Ovary (tissue), 10 donors: ENCODE data around the gene WDR90. TPM values are rescaled to one million over a fixed set of nuclear protein-coding genes. Genes with fewer than 3 reads are reported as not detected.

Experiments used
- DNase-seq, 5 donors: peaks; one replicate each; pipeline ENCODE4 v3.0.0-alpha.2; 2019 to 2020
- H3K27ac ChIP-seq, 2 donors: fragments of 200-600 bp; one replicate each; pipeline versions ENCODE4 v1.5.1 to v1.8.0; 2019 to 2022
- H3K27me3 ChIP-seq: fragments of 200-600 bp; one replicate; pipeline ENCODE4 v1.8.0; 2022
- H3K36me3 ChIP-seq: fragments of 200-600 bp; sonication (generic); one replicate; pipeline ENCODE4 v1.5.1; 2019
- H3K4me1 ChIP-seq: one replicate; pipeline ENCODE4 v1.8.1; 2013; ENCODE audit warnings: mild to moderate bottlenecking, moderate library complexity; ENCODE audit not compliant: insufficient read depth
- H3K4me3 ChIP-seq: fragments of 200-600 bp; sonication (generic); one replicate; pipeline ENCODE4 v1.5.1; 2017
- H3K9me3 ChIP-seq, 2 donors: fragments of 200-600 bp in 1 of 2; sonication (generic) in 1 of 2; one replicate each; pipeline versions ENCODE4 v1.5.1 to v1.8.1; 2013 to 2019; ENCODE audit warnings: mild to moderate bottlenecking in 1 of 2, moderate library complexity in 1 of 2
- CTCF ChIP-seq, 3 donors: fragments of 450-650 bp in 2 of 3; fragments of 200-600 bp in 1 of 3; IDR thresholded peaks; one replicate each; pipeline versions ENCODE4 v1.5.1 to v1.8.0; 2016 to 2022; ENCODE audit warnings: antibody characterized with exemption in 3 of 3, mild to moderate bottlenecking in 1 of 3
- EP300 ChIP-seq: sonication (generic); formaldehyde crosslinking; IDR thresholded peaks from one replicate; pipeline ENCODE4 v1.6.1; 2017; ENCODE audit warnings: antibody characterized with exemption
- POLR2A ChIP-seq: fragments of 450-650 bp; IDR thresholded peaks from one replicate; pipeline ENCODE4 v1.6.1; 2017; ENCODE audit warnings: antibody characterized with exemption, mild to moderate bottlenecking, moderate library complexity
- WGBS, 3 donors: extraction: QIAGEN DNeasy Blood & Tissue Kit in 1 of 3; methylation state at CpG; one replicate each; pipeline versions ENCODE4 v1.1.5 to v1.1.7; 2013 to 2017; 5-methylcytosine and 5-hydroxymethylcytosine counted together
- intact Hi-C, 4 donors: fragments of 100-400 bp; cut with DNase I; formaldehyde crosslinking; loops; one replicate each; pipeline versions ENCODE4 v1.11.0 to v1.15.1; 2022 to 2023
- long read RNA-seq, 3 donors: library from polyadenylated mRNA in 2 of 3; unstranded in 2 of 3; transcript quantifications; one replicate each; pipeline ENCODE4 v2.0.0 and lab custom pipeline, GENCODE V29; 2021 to 2026
- polyA plus RNA-seq, 2 donors: library from polyadenylated mRNA; stranded (reverse); fragments of 200-250 nt in 1 of 2; fragments of 350-450 nt in 1 of 2; fragmentation: Illumina TruSeq in 1 of 2; extraction: RNeasy Lipid Tissue Mini Kit (QIAGEN cat#74804) in 1 of 2; gene quantifications; one replicate each; pipeline ENCODE4 v1.2.3, GENCODE V29; 2013 to 2014
- total RNA-seq, 7 donors: library from RNA; depleted of rRNA in 2 of 7; stranded (reverse); fragments of >200 nt in 2 of 7; fragmentation: NEBNext Ultra II Directional in 3 of 7; extraction: Animal tissue kit (Norgen Biotek cat#: 25700) in 3 of 7; gene quantifications; one replicate each; pipeline versions ENCODE4 v1.1.0 to v1.2.4, GENCODE V29; 2016 to 2023
- donor health status: DM: no; HTN: no; CAD: no; lungs with moderate emphysema.
- donor health status: DM: no; HTN: no; CAD: no.
- donor health status: Bipolar disorder and iron deficiency.
- donor health status: DM: yes; HTN: yes; CAD: no.
- donor health status: DM: no; HTN: no; CAD: no.
- donor health status: DM: yes; HTN: yes; CAD: no.

WDR90 gene
- total RNA-seq, result 10 to 100 TPM; 22.4 to 58.2 (median 45.1) TPM
- 10 to 100 TPM in 1 of 2 donors, 1 to 10 TPM in 1; 1.4 to 34.9 TPM for polyA plus RNA-seq
- long read RNA-seq, donor 1, partial matches to known transcripts, result 11 of 19 reads
- long read RNA-seq, donor 1, other reads (novel, unspliced or antisense), result 8 of 19 reads
- long read RNA-seq, donor 2, partial matches to known transcripts, result 32 of 37 reads
- long read RNA-seq, donor 2, other reads (novel, unspliced or antisense), result 0 of 37 reads
- long read RNA-seq, donor 3, partial matches to known transcripts, result 13 of 37 reads
- long read RNA-seq, donor 3, other reads (novel, unspliced or antisense), result 21 of 37 reads

- Histone ChIP-seq H3K27me3 (no peaks in the 10 kb centered on the region), H3K4me3 (peak within 1 kb of the TSS; percentile 71), H3K4me1 (peaks cover 12% of the 10 kb centered on the region), H3K36me3 (no peaks in the 10 kb centered on the region), H3K9me3 (no peaks in the 10 kb centered on the region), H3K27ac (peak within 1 kb of the TSS; percentile 48 to 93)
- DNase-seq, result peak; percentile 91 to 97 (median 94)
- TF ChIP-seq EP300 (no peak), CTCF (IDR thresholded peaks at IDR 0.05) (no peak), POLR2A (peak; percentile 73)
- WGBS, 3 donors, result 1 to 2% (median 2%) methylated on average over 76 to 91 of the region's 91 CpGs
- intact Hi-C loops, result no loop called here
Measured at GRCh38 chr16:648781-649589, at the start of gene WDR90. Gene WDR90, plus strand, starts transcription at chr16:649365. Its CDS starts 52 bp downstream, at chr16:649417.

- Histone ChIP-seq H3K36me3 (no peaks in the 10 kb centered on the region), H3K27ac (no peak overlapping the region), H3K27me3 (no peaks in the 10 kb centered on the region), H3K9me3 (no peaks in the 10 kb centered on the region), H3K4me3 (no peak overlapping the region), H3K4me1 (no peaks in the 10 kb centered on the region)
- TF ChIP-seq CTCF (IDR thresholded peaks at IDR 0.05) (no peak), POLR2A (no peak), EP300 (no peak)
- intact Hi-C loops, result loop anchor here in 1 of 4 donors (5.0 kb wide), 1 partner anchor 328 kb away; no protein-coding TSS in a partner anchor
- WGBS, 3 donors, result 54 to 58% (median 54%) methylated on average over 7 of the region's 7 CpGs
- no peak for DNase-seq
Measured at GRCh38 chr16:600781-601180, 48.4 kb upstream of the WDR90 start.

GRCh38 chr16:603933-604332 lies 45.2 kb upstream of the WDR90 start:
- TF ChIP-seq CTCF (IDR thresholded peaks at IDR 0.05) (no peak), POLR2A (no peak), EP300 (no peak)
- no peak overlapping the region for H3K4me3 ChIP-seq
- DNase-seq, result no peak
- H3K27ac ChIP-seq, result no peak overlapping the region
- no peaks in the 10 kb centered on the region for H3K9me3 ChIP-seq
- intact Hi-C loops, result loop anchor here in 1 of 4 donors (5.0 kb wide), 1 partner anchor 332 kb away; no protein-coding TSS in a partner anchor
- H3K27me3 ChIP-seq, result no peaks in the 10 kb centered on the region
- 76 to 82% (median 81%) methylated on average over 5 of the region's 5 CpGs for WGBS, 3 donors
- H3K36me3 ChIP-seq, result no peaks in the 10 kb centered on the region
- H3K4me1 ChIP-seq, result no peaks in the 10 kb centered on the region

GRCh38 chr16:606656-607307 lies 42.4 kb upstream of the WDR90 start:
- no peak for DNase-seq
- H3K9me3 ChIP-seq, result no peaks in the 10 kb centered on the region
- no peaks in the 10 kb centered on the region for H3K4me1 ChIP-seq
- intact Hi-C loops, result no loop called here
- no peak overlapping the region for H3K27ac ChIP-seq
- no peak for TF ChIP-seq CTCF (IDR thresholded peaks at IDR 0.05)
- TF ChIP-seq EP300, result no peak
- no peak for TF ChIP-seq POLR2A
- H3K4me3 ChIP-seq, result no peak overlapping the region
- no peaks in the 10 kb centered on the region for H3K36me3 ChIP-seq
- no peaks in the 10 kb centered on the region for H3K27me3 ChIP-seq
- 95 to 97% (median 95%) methylated on average over 16 to 22 of the region's 22 CpGs for WGBS, 3 donors
